Measurements from ENCODE around the gene VARS1.
"Not testable (repeated sequence)": the region's sequence is repeated elsewhere in the genome, so short reads cannot be mapped to it uniquely, and the experiment has no call there.

VARS1 gene

DNA sequence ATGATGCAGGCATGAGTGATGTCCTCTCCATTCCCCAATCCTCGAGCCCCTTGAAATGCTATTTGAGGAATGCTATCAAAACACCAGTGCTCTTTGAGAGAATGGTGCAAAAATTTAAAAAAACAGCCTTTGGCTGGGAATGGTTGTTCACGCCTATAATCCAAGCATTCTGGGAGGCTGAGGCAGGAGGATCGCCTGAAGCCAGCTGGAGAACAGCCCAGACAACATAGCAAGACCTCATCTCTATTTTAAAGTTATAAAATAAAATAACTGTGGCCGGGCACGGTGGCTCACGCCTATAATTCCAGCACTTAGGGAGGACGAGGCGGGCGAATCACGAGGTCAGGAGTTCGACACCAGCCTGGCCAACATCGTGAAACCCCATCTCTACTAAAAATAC is 4.2 kb upstream of the VARS1 start:
- TF ChIP-seq, protein P1, sequence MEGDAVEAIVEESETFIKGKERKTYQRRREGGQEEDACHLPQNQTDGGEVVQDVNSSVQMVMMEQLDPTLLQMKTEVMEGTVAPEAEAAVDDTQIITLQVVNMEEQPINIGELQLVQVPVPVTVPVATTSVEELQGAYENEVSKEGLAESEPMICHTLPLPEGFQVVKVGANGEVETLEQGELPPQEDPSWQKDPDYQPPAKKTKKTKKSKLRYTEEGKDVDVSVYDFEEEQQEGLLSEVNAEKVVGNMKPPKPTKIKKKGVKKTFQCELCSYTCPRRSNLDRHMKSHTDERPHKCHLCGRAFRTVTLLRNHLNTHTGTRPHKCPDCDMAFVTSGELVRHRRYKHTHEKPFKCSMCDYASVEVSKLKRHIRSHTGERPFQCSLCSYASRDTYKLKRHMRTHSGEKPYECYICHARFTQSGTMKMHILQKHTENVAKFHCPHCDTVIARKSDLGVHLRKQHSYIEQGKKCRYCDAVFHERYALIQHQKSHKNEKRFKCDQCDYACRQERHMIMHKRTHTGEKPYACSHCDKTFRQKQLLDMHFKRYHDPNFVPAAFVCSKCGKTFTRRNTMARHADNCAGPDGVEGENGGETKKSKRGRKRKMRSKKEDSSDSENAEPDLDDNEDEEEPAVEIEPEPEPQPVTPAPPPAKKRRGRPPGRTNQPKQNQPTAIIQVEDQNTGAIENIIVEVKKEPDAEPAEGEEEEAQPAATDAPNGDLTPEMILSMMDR (IDR thresholded peaks at IDR 0.05; ENCODE audit: extremely low read depth, missing control alignments): no peak
- no peak for DNase-seq (ENCODE audit: low spot score)

GRCh38 chr6:31797588-31797987 is 2.0 kb upstream of the VARS1 start:
- TF ChIP-seq, protein P1 (IDR thresholded peaks at IDR 0.05; ENCODE audit: extremely low read depth, missing control alignments): no peak
- DNase-seq (ENCODE audit: low spot score): peak; percentile 38

- TF ChIP-seq, protein P1 (IDR thresholded peaks at IDR 0.05; ENCODE audit: extremely low read depth, missing control alignments): no peak
- no peak for DNase-seq (ENCODE audit: low spot score)
Observed at GRCh38 chr6:31796993-31797385, 1.4 kb upstream of the VARS1 start.

GRCh38 chr6:31794866-31795615 is 511 bp downstream of the VARS1 start:
- no peak for DNase-seq (ENCODE audit: low spot score)

GRCh38 chr6:31794294-31794865 is 1.2 kb downstream of the VARS1 start:
- peak; percentile 34 for DNase-seq (ENCODE audit: low spot score)
- TF ChIP-seq, protein P1 (IDR thresholded peaks at IDR 0.05; ENCODE audit: extremely low read depth, missing control alignments): no peak

More at GRCh38 chr6:31794866-31795615, 511 bp downstream of the VARS1 start:
- TF ChIP-seq, protein P1 (IDR thresholded peaks at IDR 0.05; ENCODE audit: extremely low read depth, missing control alignments): no peak

DNA sequence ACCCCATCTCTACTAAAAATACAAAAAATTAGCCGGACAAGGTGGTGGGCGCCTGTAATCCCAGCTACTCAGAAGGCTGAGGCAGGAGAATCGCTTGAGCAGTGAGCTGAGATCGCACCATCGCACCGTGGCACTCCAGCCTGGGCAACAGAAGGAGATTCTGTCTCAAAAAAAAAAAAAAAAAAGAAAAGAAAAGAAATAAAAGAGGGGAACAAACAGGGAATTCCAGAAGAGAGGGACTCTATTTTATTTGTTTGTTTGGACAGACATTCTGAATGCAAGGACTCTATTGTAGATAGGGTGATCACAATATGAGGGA is 1.7 kb downstream of the VARS1 start:
- not testable (repeated sequence) for DNase-seq (ENCODE audit: low spot score)

DNA sequence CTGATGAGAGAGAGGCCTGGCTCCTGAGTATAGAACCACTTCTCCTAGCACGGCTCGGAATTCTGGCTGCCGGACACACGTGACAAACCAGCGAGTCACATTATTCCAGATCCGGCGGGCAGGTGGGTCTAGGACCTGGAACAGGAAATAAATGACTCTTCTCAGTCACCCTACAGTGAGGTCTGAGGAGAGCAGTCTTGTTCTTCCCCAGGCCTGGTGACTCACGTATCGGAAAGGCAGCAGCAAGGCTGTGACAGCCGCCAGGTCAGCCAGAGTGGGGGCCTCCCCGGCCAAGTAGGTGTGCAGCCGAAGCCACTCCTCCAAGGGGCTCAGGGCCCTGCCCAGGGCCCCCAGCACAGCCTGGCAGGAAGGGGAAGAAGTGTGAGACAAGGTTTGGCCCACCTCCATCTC is 2.8 kb downstream of the VARS1 start:
- DNase-seq (ENCODE audit: low spot score): no peak
- TF ChIP-seq, protein P1 (IDR thresholded peaks at IDR 0.05; ENCODE audit: extremely low read depth, missing control alignments): no peak

DNA sequence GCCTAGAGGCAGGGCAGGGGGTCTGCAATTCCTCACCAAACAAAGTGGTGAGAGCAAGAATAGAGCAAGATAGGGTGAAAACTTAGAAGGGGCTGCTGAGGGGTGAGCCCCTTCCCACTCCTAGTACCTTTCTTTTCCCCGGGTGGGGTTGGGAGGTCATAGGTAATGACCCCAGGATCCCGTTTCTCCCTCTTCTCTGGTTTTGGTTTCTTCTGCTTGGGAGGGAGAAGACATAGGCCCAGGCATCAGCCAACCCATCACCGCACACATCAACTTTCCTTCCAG is 3.5 kb downstream of the VARS1 start:
- TF ChIP-seq, protein P1 (IDR thresholded peaks at IDR 0.05; ENCODE audit: extremely low read depth, missing control alignments): no peak
- DNase-seq (ENCODE audit: low spot score): no peak

All from GM20000 (cell line).